ENCODE measurements around the gene ZNF177. TPM values are rescaled to one million over a fixed set of nuclear protein-coding genes. Genes with fewer than 3 reads are reported as not detected.
A peak's percentile ranks its signal among the peaks of the same experiment; 100 is the strongest.

Gene ZNF177
- total RNA-seq, 2 donors from 2014 or later = 1.8 TPM

- ATAC-seq (peak; percentile 96 to 97), DNase-seq (peak; percentile 86)
- intact Hi-C loops (cut with DNase I) = no loop called here
Observed at GRCh38 chr19:9406798-9407352, 44.1 kb downstream of the ZNF177 start.

GRCh38 chr19:9407827-9408226 lies 45.0 kb downstream of the ZNF177 start:
- intact Hi-C loops (cut with DNase I) = no loop called here
- DNase-seq = no peak
- ATAC-seq = no peak

- no peak for DNase-seq
- no peak for ATAC-seq
- intact Hi-C loops (cut with DNase I) = no loop called here
Observed at GRCh38 chr19:9413240-9413954, 50.6 kb downstream of the ZNF177 start.

- ATAC-seq (no peak), DNase-seq (no peak)
- intact Hi-C loops (cut with DNase I) = no loop called here
Observed at GRCh38 chr19:9427941-9428340, 65.1 kb downstream of the ZNF177 start.

GRCh38 chr19:9430444-9430843 lies 67.6 kb downstream of the ZNF177 start:
- ATAC-seq = no peak

GRCh38 chr19:9431475-9431874 lies 68.7 kb downstream of the ZNF177 start:
- intact Hi-C loops (cut with DNase I) = no loop called here
- no peak for DNase-seq
- ATAC-seq = peak in 1 of 2 donors; percentile 17

More at GRCh38 chr19:9430444-9430843, 67.6 kb downstream of the ZNF177 start:
- intact Hi-C loops (cut with DNase I) = no loop called here
- DNase-seq = no peak

Other genes with a start within 250 kb of the ZNF177 start
- gene OR7G1, start 247.2 kb upstream of the ZNF177 start, total RNA-seq = not detected
- not detected for gene OR7G3, start 236.1 kb upstream of the ZNF177 start, total RNA-seq
- 10 to 100 TPM; 11.3 to 19.1 TPM for gene ZNF317, start 222.6 kb upstream of the ZNF177 start, total RNA-seq
- gene OR7D2, start 184.0 kb upstream of the ZNF177 start, total RNA-seq = under 1 TPM in 1 of 2 donors, not detected in 1; 0.21 TPM
- not detected for gene OR7D4, start 143.4 kb upstream of the ZNF177 start, total RNA-seq
- gene OR7E24, start 112.1 kb upstream of the ZNF177 start, total RNA-seq = not detected
- 1 to 10 TPM; 3.0 to 4.3 TPM for gene ZNF699, start 53.2 kb upstream of the ZNF177 start, total RNA-seq
- gene ZNF559, start 38.8 kb upstream of the ZNF177 start, total RNA-seq = 10 to 100 TPM; 13.6 to 14.7 TPM
- gene ZNF266, start 72.6 kb downstream of the ZNF177 start, total RNA-seq = 10 to 100 TPM; 10.8 to 12.1 TPM
- under 1 TPM in 1 of 2 donors, not detected in 1; 0.92 TPM for gene ZNF560, start 135.6 kb downstream of the ZNF177 start, total RNA-seq
- gene ZNF426, start 175.6 kb downstream of the ZNF177 start, total RNA-seq = 10 to 100 TPM; 12.1 to 16.0 TPM
- gene ZNF121, start 221.5 kb downstream of the ZNF177 start, total RNA-seq = 10 to 100 TPM; 14.7 to 23.0 TPM